Tibial nerve (tissue), 4 donors: ENCODE data around the gene CPNE2. TPM values are rescaled to one million over a fixed set of nuclear protein-coding genes. Genes with fewer than 3 reads are reported as not detected.

Experiments used
- DNase-seq, 2 donors: peaks; one replicate each; pipeline ENCODE4 v3.0.0-alpha.2; 2019; ENCODE audit warnings: low spot score in 2 of 2
- H3K27ac ChIP-seq, 4 donors: fragments of 200-600 bp; sonication (generic) in 3 of 4; one replicate each; pipeline ENCODE4 v1.5.1; 2017 to 2019; ENCODE audit warnings: mild to moderate bottlenecking in 1 of 4
- H3K27me3 ChIP-seq, 2 donors: fragments of 200-600 bp; sonication (generic) in 1 of 2; one replicate each; pipeline versions ENCODE4 v1.5.1 to v1.6.0; 2017 to 2019
- H3K36me3 ChIP-seq, 3 donors: fragments of 200-600 bp; sonication (generic); one replicate each; pipeline ENCODE4 v1.5.1; 2018 to 2019
- H3K4me1 ChIP-seq, 4 donors: fragments of 200-600 bp; sonication (generic) in 3 of 4; one replicate each; pipeline ENCODE4 v1.5.1; 2017 to 2019
- H3K4me3 ChIP-seq, 4 donors: fragments of 200-600 bp; sonication (generic) in 3 of 4; one replicate each; pipeline ENCODE4 v1.5.1; 2017 to 2019; ENCODE audit warnings: mild to moderate bottlenecking in 1 of 4, moderate library complexity in 1 of 4
- H3K9me3 ChIP-seq, 4 donors: fragments of 200-600 bp; sonication (generic) in 3 of 4; one replicate each; pipeline ENCODE4 v1.5.1; 2017 to 2019
- CTCF ChIP-seq, 5 experiments: fragments of 200-600 bp in 3 of 5; fragments of 450-650 bp in 2 of 5; sonication (generic) in 3 of 5; IDR thresholded peaks; one replicate each; pipeline ENCODE4 v1.5.1; 2016 to 2019; ENCODE audit warnings: antibody characterized with exemption in 5 of 5, mild to moderate bottlenecking in 3 of 5, moderate library complexity in 2 of 5
- EP300 ChIP-seq, 2 donors: sonication (generic); formaldehyde crosslinking; IDR thresholded peaks; one replicate each; pipeline ENCODE4 v1.6.1; 2017; ENCODE audit warnings: antibody characterized with exemption in 2 of 2, mild to moderate bottlenecking in 1 of 2
- POLR2A ChIP-seq, 2 donors: fragments of 450-650 bp; IDR thresholded peaks; one replicate each; pipeline ENCODE4 v1.6.1; 2017; ENCODE audit warnings: antibody characterized with exemption in 2 of 2, mild to moderate bottlenecking in 2 of 2, moderate library complexity in 2 of 2
- WGBS, 2 donors: methylation state at CpG; one replicate each; pipeline ENCODE4 v1.1.5; 2018; 5-methylcytosine and 5-hydroxymethylcytosine counted together
- total RNA-seq, 4 donors: library from RNA; depleted of rRNA; stranded (reverse); fragments of >200 nt; gene quantifications; one replicate each; pipeline ENCODE4 v1.1.0, GENCODE V29; 2016

The CPNE2 gene
- total RNA-seq, 4 donors from 2014 or later: 32.7 to 58.8 (median 46.0) TPM

GRCh38 chr16:57166951-57167350, 74.6 kb downstream of the CPNE2 start:
- H3K4me3 ChIP-seq: no peak overlapping the region
- H3K9me3 ChIP-seq: no peaks in the 10 kb centered on the region
- DNase-seq: no peak
- H3K27ac ChIP-seq: peak overlapping the region in 2 of 4 donors; percentile 69 to 75
- 58 to 60% methylated on average over 7 of the region's 7 CpGs for WGBS, 2 donors
- H3K27me3 ChIP-seq: no peaks in the 10 kb centered on the region
- H3K4me1 ChIP-seq: peaks cover 0 to 33% (median 5%) of the 10 kb centered on the region in 4 donors
- TF ChIP-seq EP300 (IDR thresholded peaks at IDR 0.05) (no peak), CTCF (IDR thresholded peaks at IDR 0.05) (no peak), POLR2A (IDR thresholded peaks at IDR 0.05) (no peak)
- H3K36me3 ChIP-seq: peaks cover 0 to 69% (median 14%) of the 10 kb centered on the region in 3 donors

- 50 to 54% methylated on average over 3 of the region's 3 CpGs for WGBS, 2 donors
- Histone ChIP-seq H3K9me3 (no peaks in the 10 kb centered on the region), H3K27ac (peak overlapping the region in 2 of 4 donors; percentile 69 to 75), H3K4me3 (no peak overlapping the region), H3K36me3 (peaks cover 0 to 69% (median 17%) of the 10 kb centered on the region in 3 donors), H3K4me1 (peaks cover 0 to 33% (median 5%) of the 10 kb centered on the region in 4 donors), H3K27me3 (no peaks in the 10 kb centered on the region)
- no peak for DNase-seq
- no peak for TF ChIP-seq POLR2A (IDR thresholded peaks at IDR 0.05)
Observed at GRCh38 chr16:57167538-57167937, 75.2 kb downstream of the CPNE2 start.

- DNase-seq: no peak
- Histone ChIP-seq H3K36me3 (peaks cover 0 to 69% (median 17%) of the 10 kb centered on the region in 3 donors), H3K4me1 (peaks cover 0 to 33% (median 5%) of the 10 kb centered on the region in 4 donors), H3K9me3 (no peaks in the 10 kb centered on the region), H3K4me3 (no peak overlapping the region), H3K27ac (peak overlapping the region in 2 of 4 donors; percentile 69 to 75), H3K27me3 (no peaks in the 10 kb centered on the region)
- 5 to 9% methylated on average over 4 of the region's 4 CpGs for WGBS, 2 donors
- TF ChIP-seq CTCF (IDR thresholded peaks at IDR 0.05): peak; percentile 43 to 74 (median 63)
- no peak for TF ChIP-seq POLR2A (IDR thresholded peaks at IDR 0.05)
- no peak for TF ChIP-seq EP300 (IDR thresholded peaks at IDR 0.05)
Observed at GRCh38 chr16:57167953-57168352, 75.6 kb downstream of the CPNE2 start.

GRCh38 chr16:57169327-57169726, 76.9 kb downstream of the CPNE2 start:
- DNase-seq: no peak
- Histone ChIP-seq H3K4me3 (no peak overlapping the region), H3K27me3 (no peaks in the 10 kb centered on the region), H3K36me3 (peaks cover 0 to 62% (median 17%) of the 10 kb centered on the region in 3 donors), H3K9me3 (no peaks in the 10 kb centered on the region), H3K27ac (no peak overlapping the region), H3K4me1 (peaks cover 0 to 33% (median 5%) of the 10 kb centered on the region in 4 donors)
- no peak for TF ChIP-seq POLR2A (IDR thresholded peaks at IDR 0.05)
- TF ChIP-seq EP300 (IDR thresholded peaks at IDR 0.05): no peak
- TF ChIP-seq CTCF (IDR thresholded peaks at IDR 0.05): no peak

- peaks cover 0 to 21% (median under 1%) of the 10 kb centered on the region in 4 donors for H3K4me1 ChIP-seq
- DNase-seq: no peak
- peaks cover 0 to 43% (median 17%) of the 10 kb centered on the region in 3 donors for H3K36me3 ChIP-seq
- WGBS, 2 donors: 79 to 90% methylated on average over 5 of the region's 5 CpGs
- H3K27me3 ChIP-seq: no peaks in the 10 kb centered on the region
- TF ChIP-seq POLR2A (IDR thresholded peaks at IDR 0.05) (no peak), EP300 (IDR thresholded peaks at IDR 0.05) (no peak), CTCF (IDR thresholded peaks at IDR 0.05) (no peak)
- H3K4me3 ChIP-seq: no peak overlapping the region
- no peaks in the 10 kb centered on the region for H3K9me3 ChIP-seq
- H3K27ac ChIP-seq: no peak overlapping the region
Observed at GRCh38 chr16:57172721-57173290, 80.4 kb downstream of the CPNE2 start.
